ENCODE data around the gene SLC15A4.

The SLC15A4 gene

GRCh38 chr12:128816643-128816920, 7.2 kb downstream of the SLC15A4 start:
- no peak for TF ChIP-seq CTCF (conservative IDR thresholded peaks at IDR 0.05; ENCODE audit: low read depth, low read length)
- H3K4me3 ChIP-seq (IDR thresholded peaks at IDR 0.05; ENCODE audit: insufficient read depth, low read depth, low read length): no peak overlapping the region
- H3K27ac ChIP-seq: no peak overlapping the region
- H2AFZ ChIP-seq (ENCODE audit: low read depth): no peak overlapping the region
- peaks cover 76% of the 10 kb centered on the region; the same call in 1 of the 2 replicates for H3K79me2 ChIP-seq (ENCODE audit: insufficient read depth, low read depth)
- H3K4me1 ChIP-seq (ENCODE audit: low read depth, poor library complexity, severe bottlenecking): peaks cover 5% of the 10 kb centered on the region
- no peaks in the 10 kb centered on the region for H3K27me3 ChIP-seq (ENCODE audit: insufficient read depth, low read depth)
- H3K36me3 ChIP-seq (ENCODE audit: insufficient read depth): no peaks in the 10 kb centered on the region
- no peak overlapping the region for H3K9ac ChIP-seq
- H4K20me1 ChIP-seq (ENCODE audit: insufficient read depth): no peaks in the 10 kb centered on the region
- H3K4me2 ChIP-seq: no peak overlapping the region

- H3K4me2 ChIP-seq: no peak overlapping the region
- no peak overlapping the region for H2AFZ ChIP-seq (ENCODE audit: low read depth)
- no peak overlapping the region for H3K4me3 ChIP-seq (IDR thresholded peaks at IDR 0.05; ENCODE audit: insufficient read depth, low read depth, low read length)
- H3K79me2 ChIP-seq (ENCODE audit: insufficient read depth, low read depth): peaks cover 77% of the 10 kb centered on the region; the same call in 1 of the 2 replicates
- H3K36me3 ChIP-seq (ENCODE audit: insufficient read depth): no peaks in the 10 kb centered on the region
- no peak overlapping the region for H3K27ac ChIP-seq
- H3K9ac ChIP-seq: no peak overlapping the region
- no peak for TF ChIP-seq CTCF (conservative IDR thresholded peaks at IDR 0.05; ENCODE audit: low read depth, low read length)
- peaks cover 11% of the 10 kb centered on the region for H3K4me1 ChIP-seq (ENCODE audit: low read depth, poor library complexity, severe bottlenecking)
- H3K27me3 ChIP-seq (ENCODE audit: insufficient read depth, low read depth): no peaks in the 10 kb centered on the region
- no peaks in the 10 kb centered on the region for H4K20me1 ChIP-seq (ENCODE audit: insufficient read depth)
Measured at GRCh38 chr12:128815779-128816642, 7.7 kb downstream of the SLC15A4 start.

GRCh38 chr12:128814411-128815261, 9.1 kb downstream of the SLC15A4 start:
- H3K27me3 ChIP-seq (ENCODE audit: insufficient read depth, low read depth): no peaks in the 10 kb centered on the region
- H3K4me3 ChIP-seq (IDR thresholded peaks at IDR 0.05; ENCODE audit: insufficient read depth, low read depth, low read length): no peak overlapping the region
- H3K36me3 ChIP-seq (ENCODE audit: insufficient read depth): no peaks in the 10 kb centered on the region
- H3K4me1 ChIP-seq (ENCODE audit: low read depth, poor library complexity, severe bottlenecking): peaks cover 21% of the 10 kb centered on the region
- H4K20me1 ChIP-seq (ENCODE audit: insufficient read depth): no peaks in the 10 kb centered on the region
- H3K27ac ChIP-seq: no peak overlapping the region
- no peak overlapping the region for H3K4me2 ChIP-seq
- H3K9ac ChIP-seq: no peak overlapping the region
- H3K79me2 ChIP-seq (ENCODE audit: insufficient read depth, low read depth): peaks cover 64% of the 10 kb centered on the region; the same call in 1 of the 2 replicates
- no peak for TF ChIP-seq CTCF (conservative IDR thresholded peaks at IDR 0.05; ENCODE audit: low read depth, low read length)
- no peak overlapping the region for H2AFZ ChIP-seq (ENCODE audit: low read depth)

GRCh38 chr12:128813883-128814282, 9.9 kb downstream of the SLC15A4 start:
- Histone ChIP-seq H3K79me2 (ENCODE audit: insufficient read depth, low read depth) (peaks cover 58% of the 10 kb centered on the region; the same call in 1 of the 2 replicates), H3K4me2 (no peak overlapping the region), H3K4me3 (IDR thresholded peaks at IDR 0.05; ENCODE audit: insufficient read depth, low read depth, low read length) (no peak overlapping the region), H3K27me3 (ENCODE audit: insufficient read depth, low read depth) (no peaks in the 10 kb centered on the region), H3K27ac (no peak overlapping the region), H3K36me3 (ENCODE audit: insufficient read depth) (no peaks in the 10 kb centered on the region), H3K9ac (no peak overlapping the region), H4K20me1 (ENCODE audit: insufficient read depth) (no peaks in the 10 kb centered on the region), H2AFZ (ENCODE audit: low read depth) (no peak overlapping the region), H3K4me1 (ENCODE audit: low read depth, poor library complexity, severe bottlenecking) (peaks cover 28% of the 10 kb centered on the region)
- no peak for TF ChIP-seq CTCF (conservative IDR thresholded peaks at IDR 0.05; ENCODE audit: low read depth, low read length)
